Endothelial cell of umbilical vein (primary cell): ENCODE data around the gene FANK1. TPM values are rescaled to one million over a fixed set of nuclear protein-coding genes. Genes with fewer than 3 reads are reported as not detected.
A peak's percentile ranks its signal among the peaks of the same experiment; 100 is the strongest.

Source experiments
- BruUV-seq: library from RNA; stranded (reverse); fragments of 400-500 nt; replicated peaks from 2 replicates; lab custom pipeline; 2021; lab: Mats Ljungman, UMichigan
- CTCF ChIA-PET: fragments of 300-600, 350-600 bp; sonication (Branson Sonifier 250); formaldehyde crosslinking; loops from one replicate; lab custom pipeline; 2021; ENCODE audit warnings: antibody characterized with exemption, inconsistent platforms; lab: Charles Lee
- POLR2A ChIA-PET: fragments of 300-600, 350-600 bp; sonication (Branson Sonifier 250); formaldehyde crosslinking; loops from one replicate; lab custom pipeline; 2021; ENCODE audit warnings: antibody characterized with exemption, inconsistent platforms; lab: Charles Lee
- DNase-seq: peaks from one replicate; pipeline ENCODE4 v3.0.0-alpha.2; 2011; ENCODE audit warnings: low read depth, low spot score
- FAIRE-seq: peaks from 2 replicates; lab custom pipeline; 2011; peaks lifted over from hg19 to GRCh38; lab: Jason Lieb, UNC
- H2AFZ ChIP-seq: 2 replicates; pipeline ENCODE4 v1.6.0; 2012; ENCODE audit warnings: low read depth, low read length, control low read depth, inconsistent platforms
- H3K27ac ChIP-seq: 2 replicates; pipeline ENCODE4 v1.5.1; 2011; ENCODE audit warnings: low read depth, mild to moderate bottlenecking, control low read depth, low read length, moderate library complexity; ENCODE audit not compliant: insufficient read depth
- H3K27me3 ChIP-seq, 2 experiments: 2 replicates each; pipeline versions ENCODE4 v1.6.0 to v1.6.1; 2011; ENCODE audit warnings: low read length in 2 of 2, mixed read lengths in 1 of 2; ENCODE audit not compliant: control insufficient read depth in 2 of 2, insufficient read depth in 2 of 2
- H3K36me3 ChIP-seq, 2 experiments: 2 replicates in 1 of 2; 3 replicates in 1 of 2; pipeline ENCODE4 v1.5.1; 2011; ENCODE audit warnings: low read length in 2 of 2, mild to moderate bottlenecking in 1 of 2, moderate library complexity in 1 of 2; ENCODE audit not compliant: control insufficient read depth in 2 of 2, insufficient read depth in 2 of 2; ENCODE audit errors: extremely low read depth in 1 of 2
- H3K4me1 ChIP-seq: 3 replicates; pipeline ENCODE4 v1.5.1; 2011; ENCODE audit warnings: mild to moderate bottlenecking, low read length; ENCODE audit not compliant: control insufficient read depth, insufficient read depth; ENCODE audit errors: extremely low read depth
- H3K4me2 ChIP-seq: 2 replicates; pipeline ENCODE4 v1.6.1; 2011; ENCODE audit warnings: low read length, control low read depth, mixed read lengths; ENCODE audit not compliant: insufficient read depth
- H3K4me3 ChIP-seq, 3 experiments: fragments of 200-600 bp in 1 of 3; sonication (generic), shearing (Covaris generic) in 1 of 3; replicated peaks in 1 of 3; 2 replicates each; pipeline ENCODE4 v1.5.1; 2011 to 2016; ENCODE audit warnings: control low read depth in 3 of 3, low read length in 3 of 3, mild to moderate bottlenecking in 2 of 3, inconsistent platforms in 1 of 3, low read depth in 1 of 3, moderate library complexity in 1 of 3; ENCODE audit not compliant: insufficient read depth in 1 of 3
- H3K79me2 ChIP-seq: 2 replicates; pipeline ENCODE4 v1.6.0; 2012; ENCODE audit warnings: low read length, inconsistent platforms; ENCODE audit not compliant: control insufficient read depth, insufficient read depth
- H3K9ac ChIP-seq: replicated peaks from 2 replicates; pipeline ENCODE3; 2011; ENCODE audit warnings: low read length, control low read depth; ENCODE audit not compliant: insufficient read depth; ENCODE audit errors: extremely low read depth
- H3K9me1 ChIP-seq: replicated peaks from 3 replicates; pipeline ENCODE4 v1.6.0; 2011; ENCODE audit warnings: mild to moderate bottlenecking, low read length; ENCODE audit not compliant: control insufficient read depth, insufficient read depth; ENCODE audit errors: extremely low read depth
- H3K9me3 ChIP-seq: replicated peaks from 2 replicates; pipeline ENCODE4 v1.5.1; 2012; ENCODE audit warnings: low read length, inconsistent platforms; ENCODE audit not compliant: control insufficient read depth, insufficient read depth
- H4K20me1 ChIP-seq: replicated peaks from 2 replicates; pipeline ENCODE3; 2011; ENCODE audit warnings: mild to moderate bottlenecking, low read length; ENCODE audit not compliant: control insufficient read depth, insufficient read depth; ENCODE audit errors: extremely low read depth
- CTCF ChIP-seq, 2 donors: IDR thresholded peaks; 1 replicate in 1 of 2; 2 replicates in 1 of 2; pipeline ENCODE4 v1.5.1; 2011; ENCODE audit warnings: low read length in 2 of 2, mild to moderate bottlenecking in 2 of 2, moderate library complexity in 2 of 2, control low read depth in 1 of 2, inconsistent platforms in 1 of 2, low read depth in 1 of 2; ENCODE audit not compliant: insufficient read depth in 1 of 2; ENCODE audit errors: extremely low read depth in 1 of 2
- EZH2 ChIP-seq: IDR thresholded peaks from 2 replicates; pipeline ENCODE4 v1.6.1; 2012; ENCODE audit warnings: borderline replicate concordance, low read depth, mild to moderate bottlenecking, moderate library complexity, low read length, inconsistent platforms; ENCODE audit not compliant: severe bottlenecking
- FOS ChIP-seq: IDR thresholded peaks from 2 replicates; pipeline ENCODE4 v1.6.1; 2011; ENCODE audit warnings: mild to moderate bottlenecking, low read length, moderate library complexity, borderline replicate concordance; ENCODE audit not compliant: insufficient read depth
- GATA2 ChIP-seq: IDR thresholded peaks from 2 replicates; pipeline ENCODE4 v1.7.0; 2011; ENCODE audit warnings: low read depth, mild to moderate bottlenecking, moderate library complexity, mixed read lengths, low read length; ENCODE audit not compliant: insufficient read length, insufficient read depth
- JUN ChIP-seq: IDR thresholded peaks from 2 replicates; pipeline ENCODE4 v1.6.1; 2011; ENCODE audit warnings: borderline replicate concordance, low read depth; ENCODE audit not compliant: insufficient read length, insufficient read depth
- MAX ChIP-seq: IDR thresholded peaks from 2 replicates; pipeline ENCODE4 v1.6.1; 2011; ENCODE audit not compliant: insufficient read depth, insufficient read length
- MYC ChIP-seq: IDR thresholded peaks from one replicate; pipeline ENCODE4 v1.6.1; 2011; ENCODE audit warnings: mild to moderate bottlenecking, low read depth, low read length
- POLR2A ChIP-seq: IDR thresholded peaks from 2 replicates; pipeline ENCODE4 v1.6.1; 2012; ENCODE audit warnings: low read depth, mild to moderate bottlenecking, control low read depth, low read length
- POLR2AphosphoS5 ChIP-seq: IDR thresholded peaks from 2 replicates; pipeline ENCODE4 v1.6.1; 2012; ENCODE audit warnings: low read depth, mild to moderate bottlenecking, control low read depth, low read length, moderate library complexity; ENCODE audit not compliant: insufficient read depth
- dilution Hi-C: fragments of 300-500 bp; cut with MboI; formaldehyde crosslinking; loops from one replicate; pipeline ENCODE4 v1.15.0; 2019; ENCODE audit warnings: low sequenced_read_pairs; ENCODE audit not compliant: extremely low pct_ligation_motif_present
- intact Hi-C: fragments of 100-400 bp; cut with micrococcal nuclease; formaldehyde crosslinking; loops from one replicate; pipeline ENCODE4 v1.10.0; 2022
- polyA plus RNA-seq, 4 experiments: library from polyadenylated mRNA; depleted of rRNA in 3 of 4; stranded (reverse) in 3 of 4; unstranded in 1 of 4; fragments of >200 nt; gene quantifications; 2 replicates each; pipeline versions ENCODE4 v1.2.1 to v1.2.3, GENCODE V29; 2011 to 2012; ENCODE audit warnings: missing spikeins in 1 of 4
- total RNA-seq: library from RNA; stranded (reverse); gene quantifications from 2 replicates; pipeline ENCODE4 v1.2.3, GENCODE V29; 2021

FANK1 gene
- total and polyA plus RNA-seq, 2 donors (not counting 3 experiments of a cell fraction or from before 2014, with no cell fraction given), result 1.6 to 1.9 TPM

GRCh38 chr10:126045861-126046260 lies 149.5 kb downstream of the FANK1 start:
- Histone ChIP-seq H3K4me3 (no peak overlapping the region), H3K79me2 (no peaks in the 10 kb centered on the region), H3K9me1 (no peaks in the 10 kb centered on the region), H3K9me3 (no peaks in the 10 kb centered on the region), H2AFZ (no peak overlapping the region), H4K20me1 (no peaks in the 10 kb centered on the region), H3K36me3 (no peaks in the 10 kb centered on the region), H3K27me3 (no peaks in the 10 kb centered on the region), H3K9ac (no peak overlapping the region), H3K4me1 (peaks cover 35% of the 10 kb centered on the region), H3K27ac (no peak overlapping the region), H3K4me2 (no peak overlapping the region)
- no peak for FAIRE-seq
- dilution Hi-C loops (no loop called here), intact Hi-C loops (loop anchor here (10.0 kb wide), 1 partner anchor 151 kb away; the partner anchor contains the start of gene FANK1)
- BruUV-seq, result no TSS peak
- POLR2A ChIA-PET, result no interaction called here
- no peak for TF ChIP-seq CTCF (IDR thresholded peaks at IDR 0.05; ENCODE audit: extremely low read depth in 1 of 2, insufficient read depth in 1 of 2, low read depth in 1 of 2, low read length in 2 of 2)
- CTCF ChIA-PET, result no interaction called here
- DNase-seq, result no peak

GRCh38 chr10:126046831-126047230 lies 150.5 kb downstream of the FANK1 start:
- H2AFZ ChIP-seq, result no peak overlapping the region
- no peak for DNase-seq
- BruUV-seq, result no TSS peak
- H3K4me1 ChIP-seq, result peaks cover 30% of the 10 kb centered on the region
- intact Hi-C loops, result loop anchor here (10.0 kb wide), 1 partner anchor 152 kb away; the partner anchor contains the start of gene FANK1
- no peak overlapping the region for H3K4me3 ChIP-seq
- CTCF ChIA-PET, result no interaction called here
- no peaks in the 10 kb centered on the region for H3K9me1 ChIP-seq
- no peak overlapping the region for H3K27ac ChIP-seq
- TF ChIP-seq EZH2, result no peak
- TF ChIP-seq MYC, result no peak
- no peak for TF ChIP-seq POLR2A
- TF ChIP-seq FOS, result no peak
- TF ChIP-seq JUN, result no peak
- no peak for TF ChIP-seq POLR2AphosphoS5
- no peak for TF ChIP-seq CTCF (IDR thresholded peaks at IDR 0.05; ENCODE audit: extremely low read depth in 1 of 2, insufficient read depth in 1 of 2, low read depth in 1 of 2, low read length in 2 of 2)
- TF ChIP-seq MAX, result no peak
- no peak for TF ChIP-seq GATA2
- FAIRE-seq, result peak; percentile 21
- no peaks in the 10 kb centered on the region for H3K9me3 ChIP-seq
- no peak overlapping the region for H3K9ac ChIP-seq
- H3K27me3 ChIP-seq, result no peaks in the 10 kb centered on the region
- dilution Hi-C loops, result no loop called here
- H3K36me3 ChIP-seq, result no peaks in the 10 kb centered on the region
- no peaks in the 10 kb centered on the region for H3K79me2 ChIP-seq
- POLR2A ChIA-PET, result no interaction called here
- no peak overlapping the region for H3K4me2 ChIP-seq
- no peaks in the 10 kb centered on the region for H4K20me1 ChIP-seq
